ENCODE results near the gene MARS1.
"Not testable (repeated sequence)": the region's sequence is repeated elsewhere in the genome, so short reads cannot be mapped to it uniquely, and the experiment has no call there.

MARS1 gene

GRCh38 chr12:57487597-57488401, at the start of gene MARS1:
MARS1 (plus strand) TSS chr12:57488068; CDS start chr12:57488091, 23 bp downstream.
- peak; percentile 83 for DNase-seq

- no peak for DNase-seq
These were observed 49.5 kb upstream of the MARS1 start for GRCh38 chr12:57438400-57438799.

- DNase-seq = no peak
These were observed 48.1 kb upstream of the MARS1 start for GRCh38 chr12:57439762-57440266.

GRCh38 chr12:57441393-57441792, 46.5 kb upstream of the MARS1 start:
- not testable (repeated sequence) for DNase-seq

- no peak for DNase-seq
These were observed 45.9 kb upstream of the MARS1 start for GRCh38 chr12:57441846-57442427.

GRCh38 chr12:57444337-57444736, 43.5 kb upstream of the MARS1 start:
- DNase-seq = not testable (repeated sequence)

GRCh38 chr12:57444744-57445143, 43.1 kb upstream of the MARS1 start:
- DNase-seq = no peak

- DNase-seq = no peak
These were observed 41.4 kb upstream of the MARS1 start for GRCh38 chr12:57446292-57446960.

- DNase-seq = no peak
These were observed 39.2 kb upstream of the MARS1 start for GRCh38 chr12:57448669-57449068.

- DNase-seq = no peak
These were observed 38.5 kb upstream of the MARS1 start for GRCh38 chr12:57449375-57449774.

GRCh38 chr12:57450057-57450456, 37.8 kb upstream of the MARS1 start:
- no peak for DNase-seq

- DNase-seq = no peak
These were observed 36.6 kb upstream of the MARS1 start for GRCh38 chr12:57451233-57451778.

GRCh38 chr12:57452181-57452936, 35.5 kb upstream of the MARS1 start:
- DNase-seq = no peak

GRCh38 chr12:57452937-57453509, 34.8 kb upstream of the MARS1 start:
- no peak for DNase-seq

GRCh38 chr12:57454213-57454565, 33.7 kb upstream of the MARS1 start:
- DNase-seq = no peak

GRCh38 chr12:57454566-57455373, 33.1 kb upstream of the MARS1 start, which contains the start of gene INHBE:
INHBE (plus strand) TSS chr12:57455307; CDS start chr12:57455537, 230 bp downstream.
- no peak for DNase-seq

GRCh38 chr12:57455374-57456144, 32.3 kb upstream of the MARS1 start:
- no peak for DNase-seq

- no peak for DNase-seq
These were observed 31.6 kb upstream of the MARS1 start for GRCh38 chr12:57456145-57456700.

- DNase-seq = no peak
These were observed 31.0 kb upstream of the MARS1 start for GRCh38 chr12:57456737-57457490.

Measured in activated T-cell treated with anti-CD3 and anti-CD28 coated beads for 4 hours (primary cell).